GM23338 (cell line): ENCODE measurements around the gene IPCEF1. TPM values are rescaled to one million over a fixed set of nuclear protein-coding genes. Genes with fewer than 3 reads are reported as not detected.

Source experiments
- ATAC-seq: fragments of 200-7000 bp; cut with Tn5 transposase; 3 replicates; pipeline ENCODE4 v1.9.1; 2020
- DNase-seq: peaks from one replicate; pipeline ENCODE4 v3.0.0-alpha.2; 2015; ENCODE audit warnings: low spot score
- H2AFZ ChIP-seq: fragments of 200-600 bp; sonication (generic); 2 replicates; pipeline ENCODE4 v1.8.0; 2016; ENCODE audit warnings: antibody characterized with exemption, mild to moderate bottlenecking, moderate library complexity
- H3F3A ChIP-seq: fragments of 200-600 bp; sonication (generic); replicated peaks from 2 replicates; pipeline ENCODE4 v1.8.0; 2017; ENCODE audit warnings: antibody characterized with exemption, mixed run types, low read depth
- H3K27ac ChIP-seq: fragments of 200-600 bp; sonication (generic); 2 replicates; pipeline ENCODE4 v1.6.1; 2016; ENCODE audit warnings: low read depth
- H3K27me3 ChIP-seq: fragments of 200-600 bp; sonication (generic); 2 replicates; pipeline ENCODE4 v1.8.0; 2016; ENCODE audit warnings: mild to moderate bottlenecking, mixed run types, moderate library complexity; ENCODE audit not compliant: insufficient read depth
- H3K36me3 ChIP-seq: fragments of 200-600 bp; sonication (generic); 2 replicates; pipeline ENCODE4 v1.8.0; 2016; ENCODE audit warnings: mild to moderate bottlenecking; ENCODE audit not compliant: insufficient read depth
- H3K4me1 ChIP-seq: fragments of 200-600 bp; sonication (generic); 2 replicates; pipeline ENCODE4 v1.8.0; 2016; ENCODE audit warnings: mild to moderate bottlenecking, moderate library complexity; ENCODE audit not compliant: insufficient read depth
- H3K4me2 ChIP-seq: fragments of 200-600 bp; sonication (generic); 2 replicates; pipeline ENCODE4 v1.7.1; 2017; ENCODE audit warnings: mixed run types
- H3K4me3 ChIP-seq: fragments of 200-600 bp; sonication (generic); 2 replicates; pipeline ENCODE4 v1.6.1; 2016; ENCODE audit warnings: mixed run types
- H3K79me2 ChIP-seq: fragments of 200-600 bp; sonication (generic); replicated peaks from 2 replicates; pipeline ENCODE4 v1.8.0; 2017; ENCODE audit warnings: mild to moderate bottlenecking; ENCODE audit not compliant: insufficient read depth
- H3K9me2 ChIP-seq: fragments of 200-600 bp; sonication (generic); 2 replicates; pipeline ENCODE4 v1.8.0; 2017; ENCODE audit not compliant: insufficient read depth
- H4K20me1 ChIP-seq: fragments of 200-600 bp; sonication (generic); replicated peaks from 2 replicates; pipeline ENCODE4 v1.8.0; 2017; ENCODE audit warnings: mild to moderate bottlenecking; ENCODE audit not compliant: insufficient read depth
- H3K27ac Mint-ChIP-seq: 2 replicates; pipeline ENCODE4 v1.8.0; 2020; ENCODE audit warnings: inconsistent platforms, mild to moderate bottlenecking, moderate library complexity, mixed read lengths
- H3K27me3 Mint-ChIP-seq: 3 replicates; pipeline ENCODE4 v1.8.0; 2022; ENCODE audit warnings: low read depth, mild to moderate bottlenecking, moderate library complexity, mixed read lengths, inconsistent platforms; ENCODE audit not compliant: insufficient read depth, poor library complexity
- H3K36me3 Mint-ChIP-seq: 3 replicates; pipeline ENCODE4 v1.8.0; 2021; ENCODE audit warnings: low read depth, mild to moderate bottlenecking, inconsistent platforms, moderate library complexity, mixed read lengths
- H3K4me1 Mint-ChIP-seq: 3 replicates; pipeline ENCODE4 v1.8.0; 2020; ENCODE audit warnings: mild to moderate bottlenecking, inconsistent platforms, mixed read lengths
- H3K4me3 Mint-ChIP-seq: 3 replicates; pipeline ENCODE4 v1.8.0; 2021; ENCODE audit warnings: moderate library complexity, mild to moderate bottlenecking, inconsistent platforms, mixed read lengths
- H3K9me3 Mint-ChIP-seq: 3 replicates; pipeline ENCODE4 v1.8.0; 2020; ENCODE audit warnings: moderate library complexity, mild to moderate bottlenecking, inconsistent platforms, mixed read lengths
- CREB1 ChIP-seq: fragments of 250-450 bp; sonication (Bioruptor Pico); IDR thresholded peaks from 2 replicates; pipeline ENCODE4 v1.5.0; 2020; ENCODE audit warnings: low read depth, mild to moderate bottlenecking, moderate library complexity
- ETS1 ChIP-seq: IDR thresholded peaks from 2 replicates; pipeline ENCODE4 v1.6.1; 2016; ENCODE audit warnings: antibody characterized with exemption
- EZH2phosphoT487 ChIP-seq: fragments of 200-600 bp; sonication (generic); IDR thresholded peaks from one replicate; pipeline ENCODE4 v1.8.1; 2018; ENCODE audit warnings: antibody characterized with exemption; ENCODE audit not compliant: unreplicated experiment
- JUNB ChIP-seq: IDR thresholded peaks from one replicate; pipeline ENCODE4 v1.6.1; 2016; ENCODE audit warnings: antibody characterized with exemption; ENCODE audit not compliant: unreplicated experiment
- ZNF331 ChIP-seq: fragments of 250-450 bp; sonication (Bioruptor Pico); IDR thresholded peaks from 2 replicates; pipeline ENCODE4 v1.5.0; 2020; ENCODE audit warnings: low read depth, mild to moderate bottlenecking, moderate library complexity
- ZNF462 ChIP-seq: fragments of 250-450 bp; sonication (Bioruptor Pico); IDR thresholded peaks from 2 replicates; pipeline ENCODE4 v1.5.0; 2020; ENCODE audit warnings: mild to moderate bottlenecking, moderate library complexity
- polyA plus RNA-seq: library from polyadenylated mRNA; unstranded; fragments of >200 nt; fragmentation: Nextera tagmentation; extraction: Ambion mirVana; gene quantifications from 2 replicates; pipeline ENCODE4 v1.2.1, GENCODE V29; 2016
- total RNA-seq: library from RNA; depleted of rRNA; stranded (reverse); fragments of >200 nt; shearing (Covaris generic); gene quantifications from 2 replicates; pipeline ENCODE4 v1.2.3, GENCODE V29; 2014

The IPCEF1 gene
- total and polyA plus RNA-seq, 2 experiments from 2014 or later, result 0.15 to 1.8 TPM

GRCh38 chr6:154164397-154164796 lies 192.2 kb downstream of the IPCEF1 start (continued):
- no peak for TF ChIP-seq ZNF462 (CRISPR knock-in tag)

DNA sequence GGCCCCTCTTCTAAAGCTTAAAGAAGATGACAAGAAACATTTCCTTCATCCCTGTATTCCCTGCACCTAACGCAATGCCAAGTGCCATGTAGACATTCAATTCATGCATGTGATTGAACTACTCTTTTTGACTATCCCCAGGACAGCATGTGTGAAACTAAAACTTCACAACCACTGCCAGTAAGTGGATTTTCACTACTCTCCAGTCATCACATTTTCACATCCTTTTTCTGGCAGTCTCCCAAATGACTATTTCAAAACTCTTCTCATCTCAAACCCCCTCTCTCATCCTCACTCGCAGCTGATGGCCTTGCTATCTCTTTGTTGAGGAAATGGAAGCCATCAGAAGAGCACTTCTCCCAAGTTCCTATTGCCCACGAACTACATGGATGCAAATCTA lies 194.9 kb downstream of the IPCEF1 start:
- no peaks in the 10 kb centered on the region for H3K4me1 ChIP-seq
- H2AFZ ChIP-seq, result no peak overlapping the region
- no peaks in the 10 kb centered on the region for H3F3A ChIP-seq
- no peak for TF ChIP-seq EZH2phosphoT487
- no peak for TF ChIP-seq ZNF462 (CRISPR knock-in tag)
- TF ChIP-seq ETS1, result no peak
- TF ChIP-seq CREB1 (CRISPR knock-in tag), result no peak
- TF ChIP-seq ZNF331 (CRISPR knock-in tag), result no peak
- no peak for TF ChIP-seq JUNB
- ATAC-seq, result no peak
- Mint-ChIP-seq H3K27ac (no peak overlapping the region), H3K36me3 (peaks cover 6% of the 10 kb centered on the region; the same call in 1 of the 3 replicates), H3K27me3 (no peaks in the 10 kb centered on the region), H3K4me3 (no peak overlapping the region), H3K4me1 (peaks cover 4% of the 10 kb centered on the region; the same call in 2 of the 3 replicates), H3K9me3 (peaks cover 4% of the 10 kb centered on the region; the same call in 2 of the 3 replicates)
- no peaks in the 10 kb centered on the region for H3K79me2 ChIP-seq
- no peak overlapping the region for H3K27ac ChIP-seq
- H4K20me1 ChIP-seq, result no peaks in the 10 kb centered on the region
- H3K9me2 ChIP-seq, result peaks cover 7% of the 10 kb centered on the region
- H3K36me3 ChIP-seq, result no peaks in the 10 kb centered on the region
- no peak for DNase-seq
- no peak overlapping the region for H3K4me3 ChIP-seq
- H3K4me2 ChIP-seq, result no peak overlapping the region
- H3K27me3 ChIP-seq, result no peaks in the 10 kb centered on the region
